ENCODE data around the gene HOXA6. TPM values are rescaled to one million over a fixed set of nuclear protein-coding genes. Genes with fewer than 3 reads are reported as not detected.

Gene HOXA6
- polyA plus RNA-seq, 12 donors, result 4.1 to 14.4 (median 6.8) TPM; not detected in 1

DNA sequence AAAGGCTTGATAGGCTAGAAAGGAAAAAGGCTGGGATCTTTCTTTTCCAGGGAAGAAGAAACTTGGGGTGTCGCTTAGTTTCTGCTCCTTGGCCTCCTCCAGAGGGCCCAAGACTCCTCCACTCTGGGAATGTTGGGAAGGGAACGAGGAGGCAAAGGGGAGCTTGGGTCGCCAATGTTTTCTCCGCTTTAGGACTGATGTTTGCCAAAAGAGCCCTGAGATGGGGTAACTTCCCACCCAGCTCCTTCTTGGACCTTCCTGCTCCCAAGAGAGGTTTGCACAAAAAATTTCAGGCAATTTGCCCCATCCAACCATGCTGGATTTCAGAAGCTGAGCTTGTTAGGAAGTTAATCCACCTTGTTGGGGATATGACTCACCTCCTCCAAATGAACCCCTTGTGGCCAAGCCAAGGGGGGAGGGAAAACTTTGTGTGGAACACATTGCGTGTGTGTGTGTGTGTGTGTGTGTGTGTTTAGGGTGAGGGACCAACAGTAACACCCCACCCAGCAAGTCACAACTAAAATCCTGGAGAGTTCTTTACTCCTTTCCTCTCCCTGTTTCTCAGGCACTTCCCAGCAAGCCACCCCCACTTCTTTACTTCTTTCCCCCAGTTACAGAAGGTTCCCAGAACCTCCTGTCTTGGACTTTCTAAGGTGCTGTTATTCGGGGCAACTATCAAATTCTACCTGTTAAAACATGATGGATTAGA, 36.4 kb downstream of the HOXA6 start:
- no peak for DNase-seq

DNA sequence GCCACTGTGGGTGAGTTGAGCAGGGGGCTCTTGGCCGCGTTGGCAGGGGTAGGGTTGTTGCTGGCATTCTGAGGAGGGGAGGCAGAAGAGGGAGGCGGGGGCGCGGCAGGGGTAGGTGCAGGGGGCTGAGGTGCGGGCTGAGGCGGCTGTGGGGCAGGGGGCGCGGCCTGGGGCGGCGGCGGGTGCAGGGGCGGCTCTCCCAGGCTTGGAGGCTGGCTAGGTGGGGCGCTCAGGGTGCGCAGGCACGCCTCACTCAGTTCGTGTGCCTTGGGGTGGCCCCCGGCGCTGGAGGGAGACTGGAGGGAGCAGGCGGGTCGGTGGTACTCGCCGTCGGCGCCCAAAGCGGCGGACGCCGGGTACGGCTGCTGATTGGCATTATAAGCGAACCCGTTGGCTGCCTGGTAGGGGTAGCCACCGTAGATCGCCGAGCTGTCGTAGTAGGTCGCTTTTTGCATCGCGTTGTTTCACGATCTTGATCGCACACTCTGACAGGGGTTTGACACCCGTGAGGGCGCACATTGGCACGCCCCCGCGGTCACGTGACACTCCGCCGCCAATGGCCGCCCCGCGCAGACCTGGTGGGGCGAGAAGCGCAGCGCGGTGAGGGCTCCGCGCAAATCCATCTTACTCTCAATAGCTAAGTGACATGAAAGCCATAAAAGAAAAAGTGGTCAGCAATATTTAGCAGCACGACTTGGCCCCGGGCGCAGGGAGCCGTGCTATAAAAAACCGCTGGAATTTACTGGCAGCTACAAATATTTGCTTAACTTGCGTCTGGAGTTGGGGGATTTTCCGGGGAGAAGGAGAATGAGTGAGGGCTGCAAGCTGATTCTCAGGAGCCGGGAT, 37.2 kb downstream of the HOXA6 start:
- no peak for DNase-seq

DNA sequence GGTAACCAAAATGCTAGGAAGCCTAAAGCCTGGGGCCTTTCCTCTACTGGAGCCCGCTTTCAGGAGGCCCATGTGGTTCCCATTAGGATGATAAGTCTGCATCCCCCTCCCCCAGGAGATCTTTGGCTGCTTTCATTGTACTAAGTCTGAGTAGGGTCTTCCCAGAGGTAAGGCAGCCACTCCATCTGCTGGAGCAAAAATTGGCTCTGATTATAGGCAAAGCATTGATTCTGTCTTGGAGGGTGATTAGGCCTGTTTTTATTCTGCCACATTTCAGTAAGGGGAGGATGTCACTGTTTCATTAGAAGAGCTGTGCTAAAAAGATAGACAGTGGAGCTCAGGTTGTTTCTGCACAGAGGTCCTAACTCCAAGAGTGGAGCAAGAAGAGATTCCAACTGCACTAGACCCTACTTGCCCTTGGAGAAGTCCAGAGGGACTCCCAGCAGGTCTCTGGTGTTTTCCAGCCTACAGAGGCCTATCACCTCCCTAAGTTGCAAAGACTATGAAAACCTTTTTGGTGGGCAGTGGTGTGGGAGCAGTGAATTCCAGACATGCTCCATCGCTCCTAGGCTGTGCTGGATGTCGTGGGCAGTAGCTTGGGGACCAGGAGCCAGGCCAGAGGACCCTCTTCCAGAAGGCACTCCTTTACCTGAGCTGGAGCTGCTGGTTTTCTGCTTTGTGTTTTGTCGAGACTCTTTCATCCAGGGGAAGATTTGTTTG, 37.9 kb downstream of the HOXA6 start:
- no peak for DNase-seq

DNA sequence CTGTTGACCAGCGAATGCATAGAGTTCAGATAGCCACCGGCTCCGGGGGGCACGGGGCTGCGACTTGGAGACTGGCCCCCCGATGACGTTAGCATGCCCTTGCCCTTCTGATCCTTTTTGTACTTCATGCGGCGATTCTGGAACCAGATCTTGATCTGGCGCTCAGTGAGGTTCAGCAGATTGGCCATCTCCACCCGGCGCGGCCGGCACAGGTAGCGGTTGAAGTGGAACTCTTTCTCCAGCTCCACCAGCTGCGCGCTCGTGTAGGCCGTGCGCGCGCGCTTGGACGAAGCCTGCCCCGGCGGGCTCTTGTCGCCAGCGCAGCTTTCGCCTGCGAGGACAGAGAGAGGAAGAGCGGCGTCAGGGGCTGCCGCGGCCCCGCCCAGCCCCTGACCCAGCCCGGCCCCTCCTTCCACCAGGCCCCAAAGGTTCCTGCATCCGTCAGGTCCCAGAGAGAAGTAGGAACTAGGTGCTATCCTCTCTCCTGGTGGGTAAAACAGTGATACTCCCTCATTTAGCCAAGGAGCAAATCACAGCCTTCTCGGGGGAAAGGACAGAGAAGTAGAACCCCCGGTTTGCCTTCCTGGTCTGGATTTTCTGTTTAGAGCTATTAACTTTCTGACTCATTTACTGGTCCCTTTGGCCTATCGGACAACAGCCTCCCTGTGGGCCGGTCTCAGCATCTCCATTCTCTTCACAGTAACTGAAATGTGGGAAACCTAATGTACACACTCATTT, 39.0 kb downstream of the HOXA6 start:
- DNase-seq, result no peak

DNA sequence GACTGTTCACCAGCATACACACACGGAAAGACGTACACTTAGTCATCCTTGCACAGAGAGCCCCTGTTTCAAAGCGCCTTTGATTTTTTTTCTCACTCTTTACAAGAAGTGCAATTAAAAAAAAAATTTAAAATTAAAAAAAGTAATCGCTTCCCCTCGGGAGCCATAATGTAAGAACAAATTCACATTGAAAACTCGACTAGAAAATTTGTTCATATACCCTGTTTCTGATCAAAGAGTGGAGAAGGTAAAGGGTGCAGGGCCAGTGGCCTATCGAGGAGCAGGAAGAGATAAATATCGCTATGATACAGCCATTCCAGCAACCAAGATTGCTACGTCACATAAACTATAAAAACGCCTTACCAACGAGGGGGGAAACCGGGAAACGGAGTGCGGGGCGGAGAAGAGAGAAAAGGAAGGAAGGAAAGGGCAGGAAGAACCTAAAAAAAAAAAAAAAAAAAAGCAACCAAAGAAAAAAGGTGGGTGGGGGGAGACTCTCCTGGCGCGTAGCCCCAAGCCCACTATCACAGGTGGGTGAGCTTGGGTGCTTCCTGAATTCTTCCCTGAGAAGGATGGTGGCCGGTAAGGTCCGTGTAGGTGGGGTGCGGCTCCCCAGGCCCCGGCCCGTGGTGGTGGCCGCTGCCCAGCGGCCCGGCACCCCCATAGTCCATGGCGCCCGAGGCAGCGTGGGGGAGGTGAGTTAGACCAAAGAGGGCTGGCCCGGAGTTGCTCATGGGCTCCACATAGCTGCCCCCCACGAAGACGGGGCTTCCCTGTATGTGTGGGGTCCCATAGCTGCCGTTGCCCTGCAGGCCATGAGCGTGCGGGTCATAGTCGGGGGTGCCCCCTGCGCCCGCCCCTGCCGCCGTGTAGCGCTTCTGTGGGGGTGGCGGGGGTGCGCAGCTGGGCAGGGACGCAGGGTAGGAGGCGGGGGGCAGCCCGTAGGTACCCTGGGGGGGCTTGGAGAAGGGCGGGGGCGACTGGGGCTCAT, 39.9 kb downstream of the HOXA6 start:
- DNase-seq, result no peak

DNA sequence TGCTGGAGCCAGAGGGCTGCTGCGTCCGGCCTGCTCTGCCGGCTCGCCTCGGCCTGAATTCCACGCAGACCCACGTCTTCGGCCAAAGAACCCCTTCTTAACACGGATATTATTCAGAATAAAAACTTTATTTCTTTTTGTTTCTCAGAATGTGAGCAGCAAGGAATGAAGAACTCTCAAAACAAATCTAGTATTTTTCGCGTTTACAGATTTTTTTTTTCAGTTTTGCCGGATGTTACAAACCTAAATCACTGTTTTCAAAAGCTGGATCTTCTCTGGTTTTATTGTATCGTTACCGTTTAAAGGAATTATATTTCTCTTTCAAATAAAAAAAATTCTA, 40.7 kb downstream of the HOXA6 start:
- no peak for DNase-seq

DNA sequence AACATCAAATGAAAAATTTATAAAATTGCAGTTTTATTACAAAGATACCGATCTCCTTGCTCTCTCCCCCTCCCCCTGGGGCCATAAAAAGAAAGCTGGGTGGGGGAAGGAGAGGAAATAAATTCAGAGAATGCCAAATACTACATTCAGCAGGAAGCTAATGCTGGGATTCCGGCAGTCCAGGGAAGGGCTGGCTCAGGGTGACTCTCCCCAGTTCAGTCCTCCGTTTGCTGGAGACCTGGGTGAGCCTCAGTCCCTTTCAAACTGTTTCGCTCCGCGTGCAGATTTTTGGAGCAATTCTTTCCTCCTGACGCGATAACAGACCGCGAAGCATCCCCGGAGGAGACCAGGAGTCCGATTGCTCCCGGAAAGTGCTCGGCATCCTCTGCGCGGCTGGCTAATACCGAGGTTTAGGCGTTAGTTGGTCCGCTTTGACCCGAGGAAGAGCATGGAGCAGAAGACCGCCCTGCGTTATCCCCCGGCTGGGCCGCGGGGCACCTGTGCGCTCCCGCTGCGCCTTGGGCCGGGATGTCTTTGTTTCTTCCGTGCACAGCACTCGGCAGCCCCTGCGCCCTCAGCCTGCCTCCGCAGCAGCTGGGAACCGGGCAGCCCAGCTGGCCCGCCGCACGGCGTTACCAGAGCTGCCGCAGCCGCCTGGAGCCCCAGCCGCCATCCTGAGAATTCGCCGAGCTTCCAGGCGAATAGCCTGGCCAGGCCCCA, 41.2 kb downstream of the HOXA6 start:
- no peak for DNase-seq

DNA sequence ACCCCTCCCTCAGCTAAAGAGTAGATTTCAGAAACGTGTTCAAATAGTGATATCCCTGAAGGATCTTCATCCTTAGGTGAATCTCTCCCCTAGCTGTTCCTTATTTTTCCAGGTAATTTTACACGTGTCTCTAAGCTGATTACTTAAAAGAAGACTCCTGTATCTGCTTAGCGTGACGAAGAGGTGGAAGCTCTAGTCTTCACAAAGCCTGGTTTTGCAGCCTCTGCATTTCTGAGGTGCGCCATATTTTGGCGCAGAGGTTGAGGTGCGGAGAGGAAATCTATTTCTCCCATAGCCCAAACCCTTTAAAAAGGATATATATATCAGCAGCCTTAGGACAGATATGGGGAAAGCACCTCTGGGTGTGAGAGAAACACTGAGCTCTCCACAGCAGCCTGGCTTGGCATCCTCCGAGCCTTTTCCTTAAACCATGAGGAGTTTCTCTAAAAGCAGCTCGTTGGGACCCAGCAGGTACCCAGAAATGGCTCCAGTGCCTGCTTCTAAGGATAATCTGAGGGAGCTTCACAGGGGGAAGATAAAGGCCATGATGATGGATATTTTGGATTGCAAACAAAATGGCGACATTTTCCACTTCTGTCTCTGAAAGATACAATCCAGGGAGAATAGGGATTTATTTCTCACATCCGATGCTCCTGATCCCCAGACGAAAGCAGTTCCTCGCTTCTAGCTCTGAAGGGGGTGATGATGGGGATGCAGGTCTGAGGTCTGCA, 42.1 kb downstream of the HOXA6 start:
- no peak for DNase-seq

DNA sequence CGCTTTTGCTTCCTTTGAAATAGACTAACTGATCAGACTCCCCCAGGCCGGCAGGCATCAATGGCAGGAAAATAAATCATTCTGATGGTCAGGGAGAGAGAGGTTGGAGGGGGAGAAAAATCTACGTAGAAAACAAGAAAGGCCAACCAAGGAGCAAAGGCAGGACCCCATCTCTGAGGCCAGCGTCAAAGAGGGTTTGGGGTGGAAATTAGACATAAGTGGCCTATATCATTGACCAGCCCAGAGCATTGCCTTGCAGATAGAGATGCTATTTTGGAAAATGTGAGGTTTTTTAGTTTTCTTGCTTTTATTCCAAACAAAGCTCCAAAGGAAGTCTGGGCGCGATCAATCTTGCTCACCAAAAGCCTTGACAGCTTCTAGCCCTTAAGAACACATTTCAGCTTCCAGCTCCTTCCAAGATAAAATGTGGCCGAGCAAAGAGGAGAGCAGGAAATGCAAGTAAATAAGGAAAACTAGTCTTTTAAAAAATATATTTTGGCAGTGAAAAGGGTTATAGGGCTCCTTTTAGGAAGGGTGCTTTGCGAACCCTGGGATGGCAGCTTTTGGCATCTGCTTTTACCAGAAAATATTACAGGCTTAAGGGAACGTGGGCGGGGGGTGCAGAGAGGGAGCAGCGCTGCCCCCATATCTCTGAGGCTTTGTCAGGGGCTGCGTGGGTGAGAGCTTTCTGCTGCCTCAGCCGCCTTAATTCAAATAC, 43.1 kb downstream of the HOXA6 start:
- DNase-seq, result no peak

DNA sequence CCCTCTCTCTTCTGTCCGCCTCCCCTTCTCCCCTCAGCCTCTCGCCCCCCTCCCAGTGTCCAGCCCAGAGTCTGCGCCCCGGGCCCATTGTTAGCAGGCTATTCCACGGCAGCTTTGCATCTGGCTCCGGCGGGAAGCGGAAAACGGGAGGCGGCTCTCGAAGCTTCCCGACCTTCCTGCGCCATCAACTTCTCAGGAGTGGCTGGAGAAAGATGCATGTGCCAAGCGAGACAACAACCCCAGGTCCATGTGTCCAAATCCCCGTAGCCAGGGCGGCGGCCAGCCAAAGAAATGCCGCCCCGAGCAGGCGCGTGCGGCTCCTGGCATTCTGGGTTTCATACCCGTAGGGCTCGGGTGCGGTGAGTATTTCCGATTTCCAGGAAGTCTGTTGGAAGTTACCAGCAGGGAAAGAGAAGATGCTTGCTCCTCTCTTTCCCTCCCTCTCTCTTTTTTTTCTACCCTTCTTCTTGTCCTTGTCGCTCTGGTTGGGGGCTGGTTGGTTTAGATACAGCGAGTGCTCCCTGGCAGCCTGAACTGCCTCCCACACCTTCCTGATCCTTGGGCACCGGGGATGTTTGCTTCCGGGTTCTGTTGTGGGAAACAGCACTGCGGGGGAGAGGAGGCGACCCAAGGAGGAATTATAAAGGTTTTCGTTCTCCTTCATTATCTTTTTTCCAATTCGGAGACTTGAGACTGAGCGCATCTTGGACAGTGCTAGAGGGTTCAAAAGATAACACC, 43.9 kb downstream of the HOXA6 start:
- DNase-seq, result no peak

DNA sequence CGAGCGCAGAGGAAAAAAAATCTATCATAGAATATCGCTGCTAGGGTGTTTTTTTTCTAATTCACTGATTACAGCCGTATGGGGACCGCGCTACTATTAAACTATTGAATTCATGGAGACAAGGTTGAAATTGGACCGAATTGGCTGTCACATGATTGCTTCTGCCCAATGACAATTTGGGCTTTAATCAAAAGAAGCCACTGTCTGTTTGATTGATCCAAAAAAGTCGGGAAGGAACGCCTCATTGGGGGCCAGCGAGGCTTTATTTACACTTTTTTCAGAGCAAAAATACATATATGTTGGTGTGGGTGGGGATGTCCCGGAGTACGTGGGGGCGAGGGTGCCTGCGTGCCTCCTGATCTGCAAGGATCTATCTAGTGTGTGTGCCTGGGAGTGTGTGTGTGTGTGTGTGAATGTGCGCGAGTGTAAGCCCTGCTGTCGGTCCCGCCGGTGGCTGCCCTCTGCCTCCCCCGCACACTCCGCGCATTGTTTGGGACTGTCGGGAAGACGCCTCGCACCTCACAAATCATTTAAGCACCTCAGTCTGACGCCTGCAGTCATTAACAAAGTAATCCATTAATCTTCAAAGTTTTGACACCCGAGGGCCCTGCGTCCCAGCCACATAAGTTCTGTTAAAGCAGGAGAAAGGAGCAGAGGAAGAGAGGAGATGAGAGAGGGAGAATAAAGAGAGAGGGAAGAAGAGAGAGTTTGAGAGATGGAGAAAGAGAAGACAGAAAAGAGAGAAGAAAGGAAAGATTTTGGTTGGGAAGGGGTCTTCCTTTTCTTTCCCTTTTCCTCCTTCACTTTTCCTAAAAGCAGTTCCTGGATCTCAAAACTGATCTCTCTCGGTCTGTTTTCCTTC, 44.8 kb downstream of the HOXA6 start, which contains the start of gene HOXA2:
Gene HOXA2, minus strand, starts transcription at position 103 of the 862 bp plus-strand sequence. CDS start 183 bp downstream, outside the sequence.
- no peak for DNase-seq

DNA sequence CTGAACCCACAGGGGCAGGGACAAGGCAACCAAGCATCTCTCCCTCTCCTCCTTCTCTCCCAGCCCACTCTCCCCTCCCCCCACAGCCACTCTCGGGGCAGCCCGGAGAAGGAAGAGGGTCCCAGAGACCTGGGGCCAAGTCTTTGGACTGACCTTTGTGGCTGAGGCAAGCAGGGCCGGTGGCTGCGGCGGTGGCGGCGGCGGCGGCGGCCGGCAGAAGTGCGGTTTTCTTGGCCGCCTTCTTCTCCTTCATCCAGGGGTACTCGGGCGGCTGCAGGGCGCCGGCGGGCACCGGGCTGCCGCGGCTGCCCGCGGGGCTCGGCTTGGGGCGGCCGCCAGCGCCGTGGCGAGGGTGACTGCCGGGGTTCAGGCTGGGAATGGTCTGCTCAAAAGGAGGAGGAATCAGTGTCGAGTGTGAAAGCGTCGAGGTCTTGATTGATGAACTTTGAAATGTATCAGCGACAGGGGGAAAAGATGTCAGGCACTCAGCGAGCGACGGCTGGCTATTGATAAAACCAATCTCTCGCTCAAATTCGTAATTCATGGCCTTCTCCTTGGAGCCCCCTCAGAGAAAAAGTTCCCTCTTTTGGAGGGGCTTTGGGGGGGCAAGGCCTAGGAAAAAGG, 45.5 kb downstream of the HOXA6 start:
- no peak for DNase-seq

DNA sequence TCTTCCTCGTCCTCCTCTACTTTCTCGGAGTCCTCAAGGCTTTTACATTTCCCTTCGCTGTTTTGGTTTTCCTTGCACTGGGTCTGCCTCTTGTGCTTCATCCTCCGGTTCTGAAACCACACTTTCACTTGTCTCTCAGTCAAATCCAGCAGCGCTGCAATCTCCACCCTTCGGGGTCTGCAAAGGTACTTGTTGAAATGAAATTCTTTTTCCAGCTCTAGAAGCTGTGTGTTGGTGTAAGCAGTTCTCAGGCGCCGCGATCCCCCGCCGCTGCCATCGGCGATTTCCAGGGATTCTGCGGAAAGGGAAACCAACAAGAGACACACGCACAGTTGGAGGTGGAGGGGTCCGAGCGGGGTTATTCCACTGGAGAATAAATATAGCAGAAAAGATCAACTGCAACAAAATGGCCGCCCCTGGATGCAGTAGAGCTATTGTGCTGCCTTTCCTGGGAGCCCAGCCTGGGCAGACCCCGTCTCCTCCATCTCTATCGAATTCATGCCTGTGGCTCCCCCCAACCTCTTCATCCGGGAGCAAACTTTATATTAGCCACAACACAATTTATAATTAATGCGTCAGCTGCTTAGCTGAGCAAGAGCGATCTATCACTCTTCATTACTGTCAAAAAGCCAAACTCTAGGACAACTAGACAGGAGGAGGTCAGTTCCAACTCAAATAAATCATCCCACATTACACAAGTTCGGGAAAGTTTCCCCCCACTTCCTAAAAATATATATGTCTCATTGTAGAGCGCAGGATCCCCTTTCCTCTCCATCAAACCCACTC, 46.2 kb downstream of the HOXA6 start:
- DNase-seq, result peak; percentile 43

DNA sequence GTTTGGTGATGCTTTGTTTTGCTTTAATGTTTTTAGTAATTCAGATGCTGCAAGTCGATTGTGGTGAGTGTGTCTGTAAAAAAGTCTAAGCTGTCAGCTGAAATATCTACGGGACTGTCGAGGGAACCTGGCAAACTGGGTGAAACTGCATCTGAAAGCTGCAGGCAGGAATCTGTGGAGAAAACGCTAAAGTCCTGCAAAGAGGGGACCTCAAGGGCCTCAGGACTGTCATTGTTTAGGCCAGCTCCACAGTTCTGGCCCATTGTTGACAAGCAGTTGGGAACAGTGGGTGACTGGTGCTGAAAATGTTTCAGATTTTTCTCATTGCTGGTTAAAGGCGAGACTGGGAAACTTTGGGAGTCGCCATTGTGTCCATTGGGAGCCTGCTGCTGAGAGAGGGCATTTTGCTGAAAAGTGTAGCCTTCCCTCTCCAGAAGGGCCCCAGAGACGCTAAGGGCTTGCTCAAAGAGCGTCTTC, 46.8 kb downstream of the HOXA6 start:
- peak; percentile 28 for DNase-seq

Data from muscle of arm (tissue), 12 donors.